ENCODE results near the gene PTGER3. TPM values are rescaled to one million over a fixed set of nuclear protein-coding genes. Genes with fewer than 3 reads are reported as not detected.

PTGER3 gene
- total RNA-seq, 4 donors from 2014 or later: 0.12 to 1.5 (median 0.29) TPM; not detected in 1

GRCh38 chr1:71072273-71072672 lies 24.7 kb upstream of the PTGER3 start:
- no peak overlapping the region for H3K27ac ChIP-seq
- no peak for ATAC-seq
- in situ Hi-C loops (cut with MboI; ENCODE audit: low sequenced_read_pairs in 4 of 4): loop anchor here in 3 of 4 donors (25.0 kb wide), 3 partner anchors 535 to 835 kb away; no protein-coding TSS in a partner anchor
- intact Hi-C loops (cut with DNase I; ENCODE audit: low total_unique reads): no loop called here
- no peaks in the 10 kb centered on the region for H3K27me3 ChIP-seq
- TF ChIP-seq CTCF (IDR thresholded peaks at IDR 0.05 in 4 of 5, conservative IDR thresholded peaks at IDR 0.05 in 1 of 5) (no peak), POLR2A (IDR thresholded peaks at IDR 0.05) (no peak)
- DNase-seq: no peak
- H3K4me3 ChIP-seq: no peak overlapping the region
- no peaks in the 10 kb centered on the region for H3K9me3 ChIP-seq
- H3K36me3 ChIP-seq: peaks cover 5 to 90% of the 10 kb centered on the region in 2 donors
- no peaks in the 10 kb centered on the region for H3K4me1 ChIP-seq

GRCh38 chr1:71071720-71072119 lies 24.1 kb upstream of the PTGER3 start:
- H3K4me3 ChIP-seq: no peak overlapping the region
- intact Hi-C loops (cut with DNase I; ENCODE audit: low total_unique reads) (no loop called here), in situ Hi-C loops (cut with MboI; ENCODE audit: low sequenced_read_pairs in 4 of 4) (loop anchor here in 3 of 4 donors (25.0 kb wide), 3 partner anchors 534 to 834 kb away; no protein-coding TSS in a partner anchor)
- no peak for TF ChIP-seq CTCF (IDR thresholded peaks at IDR 0.05 in 4 of 5, conservative IDR thresholded peaks at IDR 0.05 in 1 of 5)
- H3K27me3 ChIP-seq: no peaks in the 10 kb centered on the region
- ATAC-seq: no peak
- H3K9me3 ChIP-seq: no peaks in the 10 kb centered on the region
- no peaks in the 10 kb centered on the region for H3K4me1 ChIP-seq
- no peak overlapping the region for H3K27ac ChIP-seq
- peaks cover 5 to 90% of the 10 kb centered on the region in 2 donors for H3K36me3 ChIP-seq
- no peak for DNase-seq

DNA sequence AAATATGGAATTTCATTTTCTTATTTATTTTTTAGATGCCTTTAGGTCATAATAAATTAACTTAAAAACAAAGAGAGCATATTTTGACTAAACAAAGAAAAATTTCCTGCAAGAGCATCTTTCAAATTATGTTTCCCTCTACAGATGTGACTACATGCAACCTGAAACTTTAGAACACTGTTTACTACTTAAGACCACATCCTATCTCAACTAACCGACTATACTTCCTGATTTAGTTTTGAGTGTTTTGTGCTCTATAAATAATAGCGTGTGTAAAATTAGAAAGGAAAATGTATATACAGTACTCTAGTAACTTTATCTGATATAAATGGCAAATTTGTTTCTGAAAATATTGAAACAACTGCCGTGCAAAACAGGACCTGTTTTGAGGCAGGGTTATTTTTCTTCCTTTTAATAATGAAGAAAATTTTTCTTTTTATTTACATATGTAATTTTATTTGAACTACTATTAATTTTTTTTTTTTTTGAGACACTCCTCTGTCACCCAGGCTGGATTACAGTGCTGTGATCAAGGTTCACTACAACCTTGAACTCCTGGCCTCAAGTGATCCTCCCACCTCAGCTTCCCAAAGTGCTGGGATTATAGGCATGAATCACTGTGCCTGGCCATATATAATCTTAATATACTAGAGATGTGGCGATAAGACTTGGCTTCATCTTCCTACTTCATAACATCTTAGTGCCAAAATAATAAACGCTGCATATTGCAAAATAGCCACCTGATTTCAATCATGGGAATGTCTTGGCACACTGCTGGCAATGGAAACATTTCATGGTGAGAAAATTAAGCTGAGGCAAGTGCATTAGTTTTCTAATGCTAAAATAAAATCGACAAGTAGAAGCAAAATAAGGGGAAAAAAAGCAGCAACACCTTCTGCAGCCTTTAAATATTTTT lies 21.0 kb upstream of the PTGER3 start:
- in situ Hi-C loops (cut with MboI; ENCODE audit: low sequenced_read_pairs in 4 of 4) (loop anchor here in 3 of 4 donors (25.0 kb wide), 3 partner anchors 531 to 831 kb away; no protein-coding TSS in a partner anchor), intact Hi-C loops (cut with DNase I; ENCODE audit: low total_unique reads) (no loop called here)
- Histone ChIP-seq H3K9me3 (no peaks in the 10 kb centered on the region), H3K27ac (no peak overlapping the region), H3K4me3 (no peak overlapping the region), H3K4me1 (no peaks in the 10 kb centered on the region), H3K27me3 (no peaks in the 10 kb centered on the region), H3K36me3 (peaks cover 7 to 94% of the 10 kb centered on the region in 2 donors)
- DNase-seq (no peak), ATAC-seq (no peak)
- TF ChIP-seq CTCF (IDR thresholded peaks at IDR 0.05 in 4 of 5, conservative IDR thresholded peaks at IDR 0.05 in 1 of 5) (no peak), POLR2A (IDR thresholded peaks at IDR 0.05) (no peak)

DNA sequence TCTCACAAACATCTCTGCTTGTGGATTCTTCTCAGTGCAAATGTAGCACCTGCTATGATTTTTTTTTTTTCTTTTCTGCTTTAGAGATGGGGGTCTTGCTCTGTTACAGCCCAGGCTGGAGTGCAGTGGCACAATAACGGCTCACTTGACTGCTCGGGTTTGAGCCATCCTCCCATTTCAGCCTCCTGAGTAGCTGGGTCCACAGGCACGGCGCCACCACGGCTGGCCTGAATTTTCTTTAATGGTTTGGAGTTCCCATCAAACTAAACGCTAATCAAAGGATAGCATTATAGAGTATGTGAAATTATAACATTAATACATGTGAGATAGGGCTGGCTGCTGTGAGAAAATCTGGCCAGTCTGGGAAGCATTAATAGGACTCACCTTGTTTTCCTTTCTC lies 7.2 kb upstream of the PTGER3 start:
- H3K4me3 ChIP-seq: no peak overlapping the region
- ATAC-seq: no peak
- peaks cover 0 to under 1% (median 0%) of the 10 kb centered on the region in 3 donors for H3K27me3 ChIP-seq
- no peak overlapping the region for H3K27ac ChIP-seq
- DNase-seq: no peak
- intact Hi-C loops (cut with DNase I; ENCODE audit: low total_unique reads) (loop anchor here (5.0 kb wide), 1 partner anchor 367 kb away; no protein-coding TSS in a partner anchor), in situ Hi-C loops (cut with MboI; ENCODE audit: low sequenced_read_pairs in 4 of 4) (loop anchor here in 3 of 4 donors (5.0 to 25.0 kb wide), 5 partner anchors 372 to 817 kb away; no protein-coding TSS in a partner anchor)
- TF ChIP-seq CTCF (IDR thresholded peaks at IDR 0.05 in 4 of 5, conservative IDR thresholded peaks at IDR 0.05 in 1 of 5): no peak
- H3K9me3 ChIP-seq: no peaks in the 10 kb centered on the region
- H3K4me1 ChIP-seq: no peaks in the 10 kb centered on the region
- H3K36me3 ChIP-seq: peaks cover 0 to 19% of the 10 kb centered on the region in 2 donors

Data from gastrocnemius medialis (tissue), 4 donors.